DMS53 treated with DMSO at 0.1 percent for 48 hours (cell line): ENCODE data around the gene LHFPL2.

Experiments used
- DNase-seq: peaks from one replicate; lab custom pipeline; 2025; ENCODE audit not compliant: unreplicated experiment; lab: John Stamatoyannopoulos, UW

LHFPL2 gene

DNA sequence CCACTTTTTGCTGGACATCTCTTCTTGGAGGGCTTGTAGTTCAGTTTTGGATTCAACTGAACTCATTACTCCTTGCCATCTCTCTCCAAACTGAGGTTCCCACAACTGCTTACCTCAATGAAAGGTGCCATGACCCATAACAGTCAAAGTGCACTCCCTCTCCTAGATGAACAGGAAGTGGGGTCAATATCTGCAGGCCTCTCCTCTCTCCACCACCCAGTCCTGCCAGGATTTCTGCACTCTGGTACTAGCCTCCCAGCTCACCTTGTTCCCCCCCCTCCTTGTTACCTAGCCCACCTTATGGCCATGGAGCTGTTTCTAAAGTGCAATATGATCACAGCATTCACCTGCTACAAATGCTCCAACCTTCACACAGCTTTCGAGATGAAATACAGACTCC lies 5.9 kb downstream of the LHFPL2 start:
- no peak for DNase-seq

DNA sequence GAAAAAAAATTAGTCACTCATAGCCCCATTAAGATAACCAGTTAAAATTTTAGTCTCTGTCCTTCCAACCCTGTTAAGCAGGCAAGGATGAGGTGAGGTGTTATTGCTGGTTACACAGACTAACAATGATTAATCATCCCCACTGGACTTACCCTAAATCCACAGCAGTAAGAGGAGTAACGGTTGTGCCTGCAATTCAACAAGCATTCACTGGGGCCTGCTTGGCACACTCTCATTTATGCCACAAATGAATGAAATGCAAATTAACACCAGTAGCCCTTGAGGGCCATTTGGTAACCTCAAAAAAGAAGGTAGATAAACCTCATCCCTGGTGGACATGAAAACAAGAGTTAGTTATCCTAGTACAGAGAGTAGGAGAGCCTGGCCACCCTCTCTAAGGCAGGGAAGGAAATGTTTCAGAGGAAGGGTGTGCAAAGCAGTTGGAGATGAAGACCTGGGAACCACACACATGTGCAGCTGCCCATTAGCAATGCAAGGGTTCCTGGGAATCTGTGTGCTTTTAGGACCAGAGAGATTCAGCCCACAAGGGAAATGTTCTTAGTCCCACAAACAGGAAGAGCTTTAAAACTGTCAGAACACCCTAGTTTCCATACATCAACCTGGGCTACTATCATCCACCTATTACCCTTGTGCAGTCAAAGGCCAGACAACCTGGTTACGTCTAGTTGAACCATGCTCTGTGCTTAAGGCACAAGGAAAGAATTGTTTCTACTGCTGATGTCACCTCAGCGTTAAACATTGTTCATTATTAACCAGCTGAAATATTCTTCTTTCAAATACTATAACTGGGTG lies 7.7 kb downstream of the LHFPL2 start:
- no peak for DNase-seq

DNA sequence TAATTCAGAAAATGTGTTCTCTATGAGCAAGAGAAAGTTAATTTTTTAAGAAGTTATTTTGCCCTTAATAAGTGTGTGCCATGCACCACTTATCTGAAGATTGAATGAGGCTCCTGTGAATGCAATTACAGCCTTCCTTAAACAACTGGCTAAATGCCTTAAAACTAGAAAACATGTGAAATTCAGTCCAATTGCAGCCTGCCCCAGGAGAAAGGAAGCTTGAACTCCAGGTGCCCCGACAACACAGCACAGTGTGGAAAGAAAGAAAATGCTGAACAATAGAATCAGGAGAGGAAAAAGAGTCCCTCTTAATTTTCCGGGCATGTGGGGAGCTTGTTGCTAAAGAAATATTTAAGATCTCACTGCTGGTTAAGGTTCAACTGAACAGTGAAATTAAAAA lies 8.8 kb downstream of the LHFPL2 start:
- DNase-seq = no peak

DNA sequence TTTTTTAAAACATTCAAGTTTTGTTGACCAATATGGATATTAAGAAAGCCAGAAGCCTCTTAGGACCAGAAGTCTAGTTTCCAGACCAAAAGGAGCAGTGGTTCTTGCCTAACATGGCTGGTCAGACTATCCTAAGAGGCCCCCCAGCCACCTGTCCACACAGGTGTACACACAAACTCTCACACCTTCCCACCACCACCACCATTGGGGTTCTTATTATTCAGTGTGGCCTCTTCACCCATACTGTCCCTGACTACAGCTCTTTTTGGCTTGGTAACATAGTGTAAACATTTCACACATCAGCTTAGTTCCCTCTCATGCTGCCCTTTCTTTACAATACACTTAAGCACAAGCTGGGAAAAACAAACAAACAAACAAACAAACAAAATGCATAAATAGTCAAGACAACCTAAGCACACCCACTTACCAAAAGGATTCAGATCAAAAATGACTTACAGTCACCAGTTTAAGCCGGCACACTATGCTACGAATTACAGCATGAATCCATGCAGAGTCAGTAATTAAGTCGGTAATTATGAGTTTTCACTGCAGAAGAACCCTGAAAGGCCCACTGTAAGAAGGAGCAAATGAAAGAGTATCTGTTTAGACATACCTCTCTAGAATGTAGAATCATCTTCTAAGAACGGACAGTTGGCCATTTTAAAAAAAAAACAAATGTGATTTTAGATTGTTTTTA lies 9.5 kb downstream of the LHFPL2 start:
- no peak for DNase-seq

DNA sequence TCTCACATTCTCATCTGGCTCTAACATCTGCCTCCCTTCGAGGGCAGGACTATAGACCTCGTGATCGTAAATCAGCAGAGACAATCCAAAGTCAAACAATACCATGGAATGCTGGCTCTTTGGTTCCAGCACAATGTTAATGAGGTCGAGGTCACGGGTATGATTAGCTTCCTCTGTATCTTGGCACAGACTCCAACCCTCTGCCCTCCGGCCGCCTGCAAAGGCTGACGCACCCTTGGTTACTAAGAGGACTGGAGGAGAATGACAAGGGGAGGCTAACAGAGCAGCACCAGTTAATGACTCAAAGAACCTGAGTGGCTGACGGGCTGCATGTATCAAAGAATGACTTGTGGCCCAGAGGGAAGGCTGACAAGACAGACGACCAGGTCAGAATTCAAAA lies 10.1 kb downstream of the LHFPL2 start:
- peak; percentile 57 for DNase-seq

DNA sequence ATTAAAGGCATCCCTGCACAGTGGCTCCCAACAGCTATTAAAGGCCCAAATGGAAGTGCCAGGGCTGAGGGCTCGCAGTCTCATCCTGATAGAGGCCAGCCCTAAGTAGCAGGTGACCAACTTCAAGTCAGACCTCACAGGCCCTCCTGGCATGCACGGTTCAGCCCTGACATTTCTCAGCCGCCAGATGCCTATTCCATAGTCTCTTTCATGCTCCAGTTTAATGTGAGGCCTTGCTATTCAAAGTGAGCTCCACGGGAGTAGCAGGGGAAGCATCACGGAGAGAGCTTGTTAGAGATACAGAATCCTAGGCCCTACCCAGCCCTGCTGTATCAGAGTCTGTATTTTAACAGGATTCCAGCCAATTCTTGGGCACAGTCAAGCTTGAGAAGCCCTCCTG lies 11.1 kb downstream of the LHFPL2 start:
- no peak for DNase-seq

DNA sequence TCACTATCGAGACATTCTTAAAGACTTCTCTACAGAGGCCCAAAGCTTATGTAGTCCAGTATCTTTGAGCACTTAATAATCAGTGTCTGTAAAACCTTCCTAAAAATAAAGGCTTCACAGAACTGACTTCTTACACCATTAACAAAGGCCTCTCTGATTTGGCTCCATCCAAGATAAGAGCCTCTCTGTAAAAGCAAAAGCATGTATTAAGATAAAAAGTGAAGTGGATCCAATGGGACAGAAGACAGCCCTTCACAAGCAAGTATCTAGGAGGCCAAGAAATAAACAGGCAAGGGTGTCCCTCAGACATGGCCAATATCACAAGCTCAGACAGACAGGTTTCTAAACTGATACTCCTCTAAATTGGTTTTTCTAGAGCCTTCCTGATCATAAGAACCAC lies 11.9 kb downstream of the LHFPL2 start:
- DNase-seq = no peak

DNA sequence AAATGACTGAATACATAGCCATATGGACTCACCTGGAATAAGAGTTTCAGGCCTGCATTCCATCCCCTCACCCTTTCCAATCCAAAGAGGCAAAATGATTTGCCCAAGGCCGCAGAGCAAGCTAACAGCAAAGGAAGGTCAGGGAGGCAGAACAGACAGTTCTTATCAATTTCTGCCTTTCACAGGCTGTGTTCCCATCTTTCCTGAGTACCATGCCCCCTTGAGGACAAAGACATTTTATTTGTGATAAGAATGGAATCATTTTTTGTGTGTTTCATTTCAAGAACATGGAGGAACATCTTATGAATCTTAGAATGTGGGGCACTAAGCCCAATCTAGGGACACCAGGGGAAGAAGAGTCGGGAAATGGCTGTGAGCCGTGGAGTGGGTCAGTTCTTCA lies 13.9 kb downstream of the LHFPL2 start:
- no peak for DNase-seq

DNA sequence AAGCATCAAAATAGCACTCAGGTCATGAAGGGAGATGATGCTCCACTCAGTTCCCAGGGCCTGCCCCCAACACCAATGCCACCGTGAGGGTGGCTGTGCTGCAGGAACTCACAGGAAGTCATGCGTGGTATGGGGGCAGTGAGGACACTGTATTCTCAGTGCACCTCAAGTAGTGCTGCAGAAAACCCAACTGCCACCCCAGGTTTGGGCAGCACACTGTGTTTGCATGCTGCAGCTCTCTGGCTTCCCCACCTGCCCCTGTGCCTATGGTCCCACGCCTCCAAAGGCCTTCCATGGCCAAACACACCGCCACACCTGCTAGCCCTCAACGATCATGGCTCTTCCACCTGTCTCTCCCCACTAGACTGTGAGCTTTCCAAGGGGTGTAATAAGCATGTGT lies 14.3 kb downstream of the LHFPL2 start:
- DNase-seq = no peak

DNA sequence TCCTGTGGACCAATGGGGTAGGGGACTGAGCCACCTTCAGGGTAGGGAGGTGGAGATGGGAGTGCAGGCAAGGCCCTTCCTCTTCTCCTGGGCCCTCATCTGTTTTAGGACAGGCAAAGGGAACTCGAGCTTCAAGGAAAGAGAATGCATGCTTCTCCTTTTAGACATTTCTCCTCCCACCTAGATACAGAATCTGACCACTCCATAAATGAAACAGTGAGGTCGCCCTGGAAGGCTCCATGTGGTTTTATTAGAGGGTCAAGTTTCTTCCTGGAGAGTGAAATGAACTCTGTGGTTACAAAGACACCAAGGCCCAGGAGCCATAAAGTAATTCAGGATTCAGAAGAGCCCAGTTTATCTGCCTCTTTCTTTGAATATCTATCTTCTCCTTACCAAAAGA lies 14.9 kb downstream of the LHFPL2 start:
- no peak for DNase-seq

DNA sequence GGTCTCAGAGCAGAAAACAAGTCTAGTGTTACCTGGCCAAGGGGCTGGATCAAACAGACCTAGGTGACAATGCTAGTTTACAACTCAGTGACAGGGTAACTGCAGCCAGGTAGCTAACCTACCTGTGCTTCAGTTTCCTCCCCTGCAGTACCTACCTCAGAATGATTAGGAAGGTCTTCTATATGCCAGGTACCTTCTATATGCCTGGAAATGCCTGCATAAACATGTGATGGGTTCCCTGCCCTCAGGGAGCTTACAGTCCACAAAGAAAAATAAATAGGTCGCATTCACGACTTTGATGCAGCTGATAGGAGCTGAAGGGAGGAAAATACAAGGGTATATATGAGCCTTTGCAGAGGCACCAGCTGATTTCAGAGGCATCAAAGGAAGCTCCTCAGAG lies 16.1 kb downstream of the LHFPL2 start:
- no peak for DNase-seq

DNA sequence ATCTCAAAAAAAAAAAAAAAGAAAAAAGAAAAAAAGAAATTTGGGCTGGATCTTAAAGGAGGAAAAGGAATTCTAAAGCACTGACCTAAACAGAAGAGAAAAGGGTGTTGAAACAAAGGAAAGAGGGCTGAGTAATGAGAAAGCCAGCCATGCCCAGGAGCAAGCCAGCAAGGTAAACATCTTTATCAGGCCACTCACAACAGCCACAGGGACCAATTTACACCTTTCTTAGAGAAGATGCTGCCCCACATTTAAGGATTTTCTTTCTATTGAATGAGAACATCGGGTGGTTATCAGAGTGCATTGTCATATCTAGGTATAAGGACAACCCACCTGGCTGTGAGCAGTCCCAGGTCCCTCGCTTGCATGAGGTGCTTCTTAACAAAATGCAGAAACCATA lies 16.6 kb downstream of the LHFPL2 start:
- DNase-seq = no peak

DNA sequence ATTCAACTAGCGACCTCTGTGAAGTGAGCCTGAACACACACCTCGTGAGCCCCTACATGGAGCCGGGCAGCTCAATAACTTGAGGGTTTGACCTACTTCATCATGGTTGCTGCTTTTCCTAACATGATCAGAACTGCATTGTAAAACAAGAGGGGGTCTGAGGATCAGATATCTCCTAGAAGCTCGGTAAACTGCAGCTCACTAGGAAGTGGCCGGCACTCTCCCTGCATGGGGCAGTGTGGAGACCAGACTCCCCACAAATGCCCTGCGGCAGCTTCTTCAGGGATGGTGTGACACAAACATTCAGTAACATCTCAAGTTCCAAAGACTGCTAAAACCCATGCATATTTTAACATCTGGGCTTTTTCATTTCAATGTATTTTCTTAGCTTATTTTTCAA lies 18.5 kb downstream of the LHFPL2 start:
- no peak for DNase-seq

DNA sequence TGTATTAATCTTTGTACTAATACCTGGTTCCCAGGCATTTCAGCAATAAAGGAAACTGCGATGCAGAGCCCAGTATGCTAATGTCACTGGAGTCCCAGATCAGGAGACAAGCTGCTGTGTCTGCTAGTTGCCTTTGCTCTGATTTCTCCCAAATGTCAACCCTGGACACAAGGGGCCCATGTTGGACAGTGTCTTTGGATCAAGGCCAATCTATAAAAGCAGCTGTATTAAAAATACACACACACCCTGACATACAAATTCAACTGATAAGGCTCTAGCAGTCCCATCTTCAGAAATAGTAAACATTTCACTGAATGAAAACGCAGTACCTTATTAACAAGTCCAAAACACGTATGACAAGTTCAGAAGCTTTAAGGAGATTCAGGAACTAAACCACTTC lies 18.9 kb downstream of the LHFPL2 start:
- no peak for DNase-seq

DNA sequence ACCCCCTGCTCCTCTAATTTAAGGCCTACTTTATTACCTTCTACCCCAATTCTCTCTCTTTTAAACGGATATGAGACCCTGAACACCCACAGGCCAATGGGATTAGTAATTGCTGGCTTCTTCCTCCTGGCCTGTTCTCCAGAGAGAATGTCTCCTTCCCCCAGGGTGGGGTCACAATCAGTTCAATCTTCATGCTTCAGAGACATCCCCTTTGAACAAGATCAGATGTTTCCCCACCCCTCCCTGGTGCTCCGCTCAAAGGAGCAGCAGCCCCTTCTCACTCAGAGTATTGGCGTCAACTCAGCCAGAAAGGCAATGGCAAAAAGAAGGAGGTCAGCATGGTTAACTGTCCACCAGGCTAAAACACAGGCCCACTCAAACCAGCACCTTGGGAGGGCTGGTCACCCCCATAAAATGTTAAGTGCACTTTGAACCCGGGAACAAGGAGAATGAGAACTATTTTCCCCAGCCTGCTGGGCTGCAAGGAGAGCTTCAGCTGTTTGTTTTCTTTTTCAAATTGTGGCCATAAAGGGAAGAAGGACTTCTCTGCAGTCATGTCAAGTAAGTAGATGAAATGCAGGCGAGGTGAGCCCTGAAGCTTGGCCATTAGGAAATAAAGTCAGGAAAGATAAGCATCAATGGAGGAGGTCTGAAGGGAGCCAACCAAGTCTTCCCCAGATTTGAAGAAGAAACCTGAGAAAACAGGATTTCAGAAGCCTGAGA lies 20.1 kb downstream of the LHFPL2 start:
- DNase-seq = no peak

DNA sequence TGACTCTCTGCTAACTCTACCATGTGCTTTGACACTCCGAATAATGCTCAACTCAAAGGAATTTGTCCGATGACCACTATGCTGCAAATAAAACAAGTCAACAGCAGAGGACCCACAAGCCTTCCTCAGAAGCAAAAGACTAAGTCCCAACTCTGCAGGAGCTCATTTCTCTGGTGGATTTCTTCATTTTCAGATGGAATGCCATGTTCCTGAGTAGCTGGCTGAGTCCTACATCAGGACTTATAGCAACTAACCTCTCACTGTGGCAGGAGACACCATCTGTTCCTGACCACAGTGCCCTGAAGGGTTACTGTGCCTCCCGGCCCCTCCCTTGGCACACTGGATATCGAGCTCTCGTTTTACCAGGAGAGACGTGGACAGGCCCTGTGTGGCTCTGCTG lies 20.8 kb downstream of the LHFPL2 start:
- DNase-seq = no peak

DNA sequence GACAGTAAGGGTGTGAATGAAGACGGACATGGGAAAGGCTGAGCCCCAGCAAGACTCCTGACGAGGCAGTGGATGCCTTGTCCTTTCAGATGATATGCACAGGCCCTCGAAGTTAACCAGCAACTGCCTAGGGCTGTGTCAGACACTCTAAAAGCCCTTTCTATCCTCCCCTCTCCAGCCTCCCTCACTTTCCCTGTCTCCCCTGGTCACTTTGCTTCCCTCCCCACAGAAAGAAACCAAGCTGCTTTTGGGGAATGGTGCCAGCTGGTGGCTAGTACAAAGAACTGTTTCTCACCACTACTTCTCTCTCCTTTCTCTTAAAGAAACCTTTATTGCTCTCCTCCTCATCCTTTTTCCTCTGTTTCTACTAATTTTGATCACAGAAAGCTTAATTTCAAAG lies 21.4 kb downstream of the LHFPL2 start:
- DNase-seq = no peak

DNA sequence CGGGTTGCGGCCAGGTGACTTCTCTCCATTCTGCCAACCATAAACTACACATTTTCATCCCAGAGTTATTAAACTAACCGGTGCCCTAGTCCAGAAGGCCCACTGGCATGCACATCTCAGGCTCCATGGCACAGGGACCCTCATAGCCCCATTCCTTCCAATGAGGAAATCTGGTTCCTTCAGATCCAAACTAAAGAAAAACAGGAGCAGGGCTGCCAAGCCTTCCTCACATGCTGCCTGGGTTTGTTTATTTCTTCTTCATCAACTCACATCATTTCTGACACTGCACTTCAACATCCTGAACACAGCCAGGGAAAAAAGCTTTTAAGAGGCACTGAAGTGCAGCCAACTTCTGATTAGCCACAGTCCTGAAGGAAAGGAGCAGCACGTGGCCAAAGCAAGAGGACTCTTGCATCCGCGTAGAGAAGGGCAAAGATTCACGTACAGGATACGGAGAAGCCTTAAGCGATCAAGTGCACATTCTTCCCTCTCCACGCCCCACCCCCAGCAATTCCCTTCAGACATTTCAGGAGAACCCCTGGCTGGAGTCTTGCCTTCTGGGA lies 22.5 kb downstream of the LHFPL2 start:
- DNase-seq = no peak

DNA sequence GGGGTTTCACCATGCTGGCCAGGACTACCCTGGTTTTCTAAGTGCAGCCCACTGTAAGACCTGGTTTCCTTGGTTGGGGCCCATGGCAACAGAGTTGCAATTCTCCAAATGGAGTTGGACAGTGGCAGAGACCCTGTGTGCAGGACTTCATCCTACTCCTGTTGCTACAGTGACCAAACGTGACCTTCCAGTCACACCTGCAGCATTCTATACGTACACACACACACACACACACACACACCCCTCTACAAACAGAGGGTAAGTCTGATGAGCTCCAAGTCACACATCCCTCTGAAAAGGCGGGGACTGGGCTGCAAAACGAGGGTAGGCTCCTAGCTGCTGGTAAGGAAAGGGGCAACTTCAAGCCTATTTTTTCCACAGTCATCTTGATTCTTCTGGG lies 23.6 kb downstream of the LHFPL2 start:
- no peak for DNase-seq

DNA sequence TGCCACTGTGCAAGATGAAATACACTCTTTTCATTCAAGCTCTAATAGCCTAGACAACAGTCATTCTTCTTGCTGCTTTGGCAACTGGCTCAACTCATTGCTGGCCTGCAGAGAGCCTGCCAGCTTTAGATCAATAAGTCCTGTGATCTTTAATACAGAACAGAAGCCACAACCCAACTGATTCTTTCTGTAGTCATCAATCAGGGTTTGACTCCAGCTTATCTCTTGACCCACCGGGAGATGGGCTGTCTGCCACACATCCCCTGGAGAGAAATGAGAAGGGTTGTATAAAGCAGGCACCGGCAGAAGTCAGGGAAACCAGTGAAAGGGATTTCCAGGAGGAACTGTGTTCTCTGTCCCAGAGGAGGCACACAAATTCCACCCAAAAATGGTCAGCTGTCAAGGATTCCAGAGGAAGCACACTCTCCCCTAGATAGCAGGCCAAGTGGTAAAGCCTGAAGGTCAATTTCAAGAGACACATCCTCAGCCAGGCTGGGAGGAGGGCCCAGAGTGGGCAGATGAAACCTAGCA lies 24.5 kb downstream of the LHFPL2 start:
- DNase-seq = no peak

DNA sequence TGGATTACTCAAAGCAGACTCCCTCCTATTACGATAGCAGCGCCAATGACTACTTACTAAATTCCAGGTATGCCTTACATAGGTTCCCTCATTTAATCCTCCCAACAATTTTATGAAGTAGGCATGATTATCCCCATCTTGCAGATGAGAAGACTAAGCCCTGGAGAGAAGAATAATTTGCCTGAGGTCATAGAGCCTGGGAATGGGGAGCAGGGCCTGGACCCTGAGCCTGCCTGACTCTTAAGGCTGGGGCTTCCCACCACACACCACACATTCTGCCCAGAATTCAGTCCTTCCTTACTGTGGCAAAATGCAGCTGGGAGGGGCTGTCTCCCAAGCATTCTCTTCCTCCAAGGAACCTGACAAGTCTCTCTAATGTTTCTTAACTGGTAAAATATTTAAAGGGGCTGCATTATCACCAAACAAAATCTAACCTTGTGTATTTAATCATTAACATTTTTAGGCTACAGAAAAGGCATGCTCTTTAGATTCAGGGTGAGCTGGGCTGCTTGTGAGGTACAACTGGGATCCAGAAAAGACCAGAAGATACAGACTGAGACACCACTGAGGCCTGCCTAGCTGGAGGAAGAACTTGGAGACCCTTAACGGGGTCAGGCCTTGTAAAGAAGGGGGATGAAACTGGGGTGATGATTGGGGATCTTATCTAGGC lies 26.1 kb downstream of the LHFPL2 start:
- no peak for DNase-seq
